ENCODE data around the gene DLL4. TPM values are rescaled to one million over a fixed set of nuclear protein-coding genes. Genes with fewer than 3 reads are reported as not detected.

The DLL4 gene
- total RNA-seq (10 to 100 TPM in 6 of 9 donors, 1 to 10 TPM in 3; 4.7 to 20.8 (median 13.5) TPM), polyA plus RNA-seq (10 to 100 TPM in 1 of 2 donors, 1 to 10 TPM in 1; 6.8 to 11.1 TPM)
- long read RNA-seq, donor 1, transcript DLL4-204 (11 exons, 3,433 nt) = major isoform, 10 of 26 reads
- long read RNA-seq, donor 1, partial matches to known transcripts = 13 of 26 reads
- long read RNA-seq, donor 1, other reads (novel, unspliced or antisense) = 3 of 26 reads
- long read RNA-seq, donor 2, partial matches to known transcripts = 8 of 10 reads
- long read RNA-seq, donor 2, other reads (novel, unspliced or antisense) = 2 of 10 reads
- long read RNA-seq, donor 3, partial matches to known transcripts = 5 of 7 reads
- long read RNA-seq, donor 3, other reads (novel, unspliced or antisense) = 2 of 7 reads

GRCh38 chr15:40928821-40929659 lies at the start of gene DLL4:
Gene DLL4, plus strand, starts transcription at chr15:40929340. Its CDS starts 329 bp downstream, at chr15:40929669.
- Histone ChIP-seq H3K9me3 (no peaks in the 10 kb centered on the region), H3K4me1 (peaks cover 3 to 80% (median 54%) of the 10 kb centered on the region in 12 donors), H3K27ac (peak within 1 kb of the TSS; percentile 51 to 90 (median 77)), H3K36me3 (peaks cover 0 to 28% (median 0%) of the 10 kb centered on the region in 9 donors), H3K27me3 (peaks cover 3 to 79% (median 23%) of the 10 kb centered on the region in 9 donors), H3K4me3 (peak within 1 kb of the TSS; percentile 22 to 85 (median 70))
- intact Hi-C loops (cut with DNase I) = loop anchor here in 4 of 10 donors (1.0 to 5.0 kb wide), 4 partner anchors 14 to 93 kb away; no protein-coding TSS in a partner anchor
- DNase-seq = peak; percentile 74 to 88 (median 82)
- TF ChIP-seq, protein P1, sequence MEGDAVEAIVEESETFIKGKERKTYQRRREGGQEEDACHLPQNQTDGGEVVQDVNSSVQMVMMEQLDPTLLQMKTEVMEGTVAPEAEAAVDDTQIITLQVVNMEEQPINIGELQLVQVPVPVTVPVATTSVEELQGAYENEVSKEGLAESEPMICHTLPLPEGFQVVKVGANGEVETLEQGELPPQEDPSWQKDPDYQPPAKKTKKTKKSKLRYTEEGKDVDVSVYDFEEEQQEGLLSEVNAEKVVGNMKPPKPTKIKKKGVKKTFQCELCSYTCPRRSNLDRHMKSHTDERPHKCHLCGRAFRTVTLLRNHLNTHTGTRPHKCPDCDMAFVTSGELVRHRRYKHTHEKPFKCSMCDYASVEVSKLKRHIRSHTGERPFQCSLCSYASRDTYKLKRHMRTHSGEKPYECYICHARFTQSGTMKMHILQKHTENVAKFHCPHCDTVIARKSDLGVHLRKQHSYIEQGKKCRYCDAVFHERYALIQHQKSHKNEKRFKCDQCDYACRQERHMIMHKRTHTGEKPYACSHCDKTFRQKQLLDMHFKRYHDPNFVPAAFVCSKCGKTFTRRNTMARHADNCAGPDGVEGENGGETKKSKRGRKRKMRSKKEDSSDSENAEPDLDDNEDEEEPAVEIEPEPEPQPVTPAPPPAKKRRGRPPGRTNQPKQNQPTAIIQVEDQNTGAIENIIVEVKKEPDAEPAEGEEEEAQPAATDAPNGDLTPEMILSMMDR (IDR thresholded peaks at IDR 0.05) = peak in 1 of 12 donors; percentile 11
- TF ChIP-seq POLR2A (IDR thresholded peaks at IDR 0.05) = peak in 1 of 2 donors; percentile 95
- ATAC-seq = peak; percentile 61 to 78 (median 65)
- WGBS, 4 donors = 0 to 1% (median 1%) methylated on average over 14 to 71 of the region's 71 CpGs

GRCh38 chr15:40879609-40880008 lies 49.5 kb upstream of the DLL4 start:
- no peak for TF ChIP-seq POLR2A (IDR thresholded peaks at IDR 0.05)
- TF ChIP-seq, protein P1 (IDR thresholded peaks at IDR 0.05) = no peak
- H3K4me1 ChIP-seq = peaks cover 0 to under 1% (median 0%) of the 10 kb centered on the region in 12 donors
- DNase-seq (no peak), ATAC-seq (no peak)
- intact Hi-C loops (cut with DNase I) = no loop called here
- no peaks in the 10 kb centered on the region for H3K36me3 ChIP-seq
- H3K9me3 ChIP-seq = peaks cover 0 to 7% (median 0%) of the 10 kb centered on the region in 12 donors
- H3K4me3 ChIP-seq = no peak overlapping the region
- H3K27me3 ChIP-seq = no peaks in the 10 kb centered on the region
- H3K27ac ChIP-seq = no peak overlapping the region
- WGBS, 4 donors = 82 to 88% (median 86%) methylated on average over 6 of the region's 6 CpGs

DNA sequence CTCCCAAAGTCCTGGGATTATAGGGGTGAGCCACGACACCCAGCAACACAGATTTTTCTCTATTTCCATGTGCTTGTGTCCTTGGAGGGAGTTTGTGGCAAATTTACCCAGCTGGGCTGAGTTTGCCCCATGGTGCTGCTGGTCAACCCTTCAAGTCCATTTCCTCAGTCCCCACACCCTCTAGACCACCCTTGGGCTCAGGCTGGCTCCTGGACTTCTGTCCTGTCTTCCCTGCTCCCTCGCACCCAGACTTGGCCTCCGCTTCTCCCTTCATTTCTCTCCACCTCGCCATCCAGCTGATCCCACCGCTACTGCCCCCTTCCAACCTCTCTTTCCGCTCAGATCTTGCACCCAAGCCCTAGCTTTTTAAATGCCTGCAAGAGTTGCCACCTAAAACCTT lies 47.8 kb upstream of the DLL4 start:
- Histone ChIP-seq H3K27ac (no peak overlapping the region), H3K27me3 (no peaks in the 10 kb centered on the region), H3K36me3 (no peaks in the 10 kb centered on the region), H3K9me3 (peaks cover 0 to 7% (median 0%) of the 10 kb centered on the region in 12 donors), H3K4me3 (no peak overlapping the region), H3K4me1 (no peaks in the 10 kb centered on the region)
- DNase-seq (no peak), ATAC-seq (no peak)
- 91 to 96% (median 94%) methylated on average over 6 of the region's 6 CpGs for WGBS, 4 donors
- intact Hi-C loops (cut with DNase I) = no loop called here
- TF ChIP-seq POLR2A (IDR thresholded peaks at IDR 0.05) = no peak
- TF ChIP-seq, protein P1 (IDR thresholded peaks at IDR 0.05) = no peak

DNA sequence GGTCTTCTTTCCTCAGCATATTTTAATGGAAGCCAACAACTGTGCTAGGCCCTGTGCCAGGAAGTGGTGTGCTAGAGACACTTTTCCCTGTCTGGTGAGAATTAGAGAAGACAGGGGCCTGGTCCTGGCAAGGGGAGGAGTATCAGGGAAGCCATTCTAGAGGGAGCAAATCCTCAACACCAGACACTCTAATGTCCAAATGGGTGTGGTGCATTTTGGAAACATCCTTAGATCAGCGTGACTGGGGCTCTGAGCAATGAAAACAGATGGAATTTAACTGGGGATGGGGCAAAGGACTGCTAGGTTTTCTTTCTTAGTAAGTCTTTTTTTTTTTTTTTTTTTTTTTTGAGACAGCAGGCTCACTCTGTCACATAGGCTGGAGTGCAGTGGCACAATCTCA lies 42.6 kb upstream of the DLL4 start:
- intact Hi-C loops (cut with DNase I) = no loop called here

More for the DNA sequence above, 42.6 kb upstream of the DLL4 start:
- Histone ChIP-seq H3K36me3 (no peaks in the 10 kb centered on the region), H3K4me1 (no peaks in the 10 kb centered on the region), H3K27ac (no peak overlapping the region), H3K9me3 (peaks cover 0 to 7% (median 0%) of the 10 kb centered on the region in 12 donors), H3K27me3 (no peaks in the 10 kb centered on the region), H3K4me3 (no peak overlapping the region)
- ATAC-seq (no peak), DNase-seq (no peak)
- 62 to 76% (median 63%) methylated on average over 1 of the region's 1 CpG for WGBS, 4 donors
- TF ChIP-seq POLR2A (IDR thresholded peaks at IDR 0.05) = no peak
- TF ChIP-seq, protein P1 (IDR thresholded peaks at IDR 0.05) = no peak

Data from heart left ventricle (tissue), 16 donors.